HT-29 (cell line): Measurements from ENCODE around the gene PACSIN1. TPM values are rescaled to one million over a fixed set of nuclear protein-coding genes. Genes with fewer than 3 reads are reported as not detected.
A peak's percentile ranks its signal among the peaks of the same experiment; 100 is the strongest.

Source experiments
- DNase-seq: peaks from one replicate; pipeline ENCODE4 v3.0.0-alpha.2; 2015; ENCODE audit warnings: low spot score
- total RNA-seq: library from RNA; depleted of rRNA; stranded (reverse); fragments of >200 nt; shearing (Covaris generic); gene quantifications from 2 replicates; pipeline ENCODE4 v1.2.3, GENCODE V29; 2014; rRNA removed

PACSIN1 gene
- total RNA-seq, result 0.03 and 0.08 TPM in 2 replicates

- DNase-seq, result no peak
Measured at GRCh38 chr6:34465531-34466241, at the start of gene PACSIN1. Gene PACSIN1, plus strand, starts transcription at chr6:34466076. Its CDS starts 60,230 bp downstream, at chr6:34526306.

GRCh38 chr6:34416877-34417371 is 49.0 kb upstream of the PACSIN1 start:
- no peak for DNase-seq

GRCh38 chr6:34418367-34418766 is 47.5 kb upstream of the PACSIN1 start:
- DNase-seq, result no peak

- DNase-seq, result no peak
Measured at GRCh38 chr6:34423254-34423653, 42.6 kb upstream of the PACSIN1 start.

- DNase-seq, result no peak
Measured at GRCh38 chr6:34424200-34425131, 41.4 kb upstream of the PACSIN1 start.

- DNase-seq, result no peak
Measured at GRCh38 chr6:34425132-34425497, 40.8 kb upstream of the PACSIN1 start.

- peak; percentile 92 for DNase-seq
Measured at GRCh38 chr6:34425498-34426410, 40.1 kb upstream of the PACSIN1 start, which contains the start of gene RPS10. Gene RPS10, minus strand, starts transcription at chr6:34426069. Its CDS starts 848 bp downstream, at chr6:34425221.

- DNase-seq, result no peak
Measured at GRCh38 chr6:34435916-34436315, 30.0 kb upstream of the PACSIN1 start.

GRCh38 chr6:34436803-34437643 is 28.9 kb upstream of the PACSIN1 start:
- DNase-seq, result no peak

- DNase-seq, result no peak
Measured at GRCh38 chr6:34437644-34437970, 28.3 kb upstream of the PACSIN1 start.

GRCh38 chr6:34438705-34439104 is 27.2 kb upstream of the PACSIN1 start:
- no peak for DNase-seq

- no peak for DNase-seq
Measured at GRCh38 chr6:34439442-34439841, 26.4 kb upstream of the PACSIN1 start.

- no peak for DNase-seq
Measured at GRCh38 chr6:34441526-34441925, 24.4 kb upstream of the PACSIN1 start.

- DNase-seq, result no peak
Measured at GRCh38 chr6:34445313-34445860, 20.5 kb upstream of the PACSIN1 start.

- no peak for DNase-seq
Measured at GRCh38 chr6:34447386-34447785, 18.5 kb upstream of the PACSIN1 start.

- peak; percentile 26 for DNase-seq
Measured at GRCh38 chr6:34447910-34448309, 18.0 kb upstream of the PACSIN1 start.

GRCh38 chr6:34451192-34451591 is 14.7 kb upstream of the PACSIN1 start:
- no peak for DNase-seq

- no peak for DNase-seq
Measured at GRCh38 chr6:34455831-34456230, 10.0 kb upstream of the PACSIN1 start.

GRCh38 chr6:34457382-34457741 is 8.5 kb upstream of the PACSIN1 start:
- DNase-seq, result no peak
